NT2/D1 (cell line): ENCODE data around the gene HS6ST1.

Experiments used
- DNase-seq: peaks from one replicate; pipeline ENCODE4 v3.0.0-alpha.2; 2011; ENCODE audit warnings: low read depth, low spot score
- H3K27me3 ChIP-seq: 2 replicates; pipeline ENCODE4 v1.6.0; 2011; ENCODE audit warnings: mild to moderate bottlenecking; ENCODE audit not compliant: insufficient read length, insufficient read depth
- H3K36me3 ChIP-seq: 2 replicates; pipeline ENCODE4 v1.6.1; 2011; ENCODE audit warnings: mild to moderate bottlenecking, low read length, mixed read lengths; ENCODE audit not compliant: insufficient read depth, insufficient read length
- H3K4me1 ChIP-seq: 2 replicates; pipeline ENCODE4 v1.5.1; 2011; ENCODE audit not compliant: insufficient read depth, insufficient read length
- H3K4me3 ChIP-seq: 2 replicates; pipeline ENCODE4 v1.5.1; 2011; ENCODE audit warnings: low read depth; ENCODE audit not compliant: insufficient read length
- H3K9ac ChIP-seq: 2 replicates; pipeline ENCODE4 v1.6.0; 2011; ENCODE audit warnings: low read depth; ENCODE audit not compliant: insufficient read length
- H3K9me3 ChIP-seq: 2 replicates; pipeline ENCODE4 v1.5.1; 2011; ENCODE audit warnings: mild to moderate bottlenecking, low read length; ENCODE audit not compliant: insufficient read depth
- SUZ12 ChIP-seq: IDR thresholded peaks from 2 replicates; pipeline ENCODE4 v1.6.1; 2011; ENCODE audit not compliant: insufficient read length, insufficient read depth; ENCODE audit errors: extremely low read depth
- YY1 ChIP-seq: IDR thresholded peaks from 2 replicates; pipeline ENCODE4 v1.6.1; 2011; ENCODE audit not compliant: insufficient read length, insufficient read depth
- ZNF274 ChIP-seq: IDR thresholded peaks from 2 replicates; pipeline ENCODE4 v1.6.1; 2011; ENCODE audit warnings: mild to moderate bottlenecking, low read depth, low read length

Gene HS6ST1

DNA sequence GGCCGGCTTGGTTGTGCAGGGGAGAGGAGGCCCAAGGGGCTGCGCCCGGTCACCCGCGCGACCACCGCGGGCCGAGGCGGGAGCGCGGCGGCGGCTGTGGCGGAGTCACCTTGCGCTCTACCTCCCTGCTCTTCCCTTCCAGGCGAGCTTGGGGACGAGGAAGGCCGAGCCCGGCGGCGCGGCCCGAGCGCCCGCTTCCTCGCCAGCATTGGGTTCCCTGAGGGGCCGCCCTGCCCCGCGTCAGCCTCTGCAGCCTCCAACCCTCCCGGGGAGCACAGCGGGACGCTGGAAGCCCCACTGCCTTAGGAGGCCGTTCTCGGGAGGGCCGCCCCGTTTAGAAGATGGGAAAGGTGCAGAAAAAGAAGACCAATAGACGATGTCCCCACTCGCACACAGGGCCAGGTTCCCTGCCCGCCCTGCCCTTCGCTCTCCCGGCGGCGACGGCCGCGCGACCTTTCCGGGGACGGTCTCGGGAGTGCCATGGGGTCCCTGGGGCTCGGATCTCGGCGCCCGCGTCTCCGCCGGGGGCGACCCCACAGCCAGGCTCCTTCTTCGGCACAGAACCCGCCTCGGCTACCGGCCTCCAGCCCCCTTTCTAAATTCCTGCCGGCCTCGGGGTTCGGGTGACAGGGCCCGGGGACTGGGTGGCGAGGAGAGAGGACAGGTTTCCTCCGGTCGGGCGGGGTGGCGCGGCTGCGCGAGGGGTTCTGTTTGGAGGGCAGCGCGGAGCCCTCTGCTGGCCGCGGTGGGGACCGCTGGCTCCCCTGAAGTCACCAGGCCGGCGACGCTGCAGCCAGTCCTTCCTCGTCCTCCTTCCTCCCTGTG lies 85.5 kb downstream of the HS6ST1 start:
- DNase-seq = peak; percentile 77
- H3K36me3 ChIP-seq = no peaks in the 10 kb centered on the region
- H3K9me3 ChIP-seq = no peaks in the 10 kb centered on the region
- H3K4me1 ChIP-seq = peaks cover 5% of the 10 kb centered on the region
- peak overlapping the region; percentile 81 for H3K4me3 ChIP-seq
- peak overlapping the region; percentile 84 for H3K9ac ChIP-seq
- no peak for TF ChIP-seq YY1
- TF ChIP-seq SUZ12 = no peak
- no peak for TF ChIP-seq ZNF274
- H3K27me3 ChIP-seq = peaks cover 37% of the 10 kb centered on the region

DNA sequence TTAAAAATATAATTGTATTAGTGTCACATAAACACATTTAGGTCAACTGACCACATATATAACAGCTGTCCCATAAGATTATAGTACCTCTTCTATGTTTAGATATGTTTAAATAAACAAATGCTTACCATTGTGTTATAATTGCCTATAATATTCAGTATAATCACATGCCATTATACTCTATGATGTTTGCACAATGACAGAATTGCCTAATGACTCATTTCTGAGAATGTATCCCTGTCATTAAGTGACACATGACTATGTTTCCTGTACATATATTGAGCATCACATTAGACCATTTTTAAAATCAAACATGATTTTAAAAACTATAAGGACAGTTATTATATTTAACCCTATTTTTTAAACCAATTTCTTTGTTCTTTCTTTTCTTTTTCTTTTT lies 89.8 kb downstream of the HS6ST1 start:
- TF ChIP-seq SUZ12 (no peak), YY1 (no peak), ZNF274 (no peak)
- Histone ChIP-seq H3K4me1 (no peaks in the 10 kb centered on the region), H3K4me3 (no peak overlapping the region), H3K27me3 (peaks cover 25% of the 10 kb centered on the region), H3K36me3 (no peaks in the 10 kb centered on the region), H3K9ac (no peak overlapping the region), H3K9me3 (no peaks in the 10 kb centered on the region; the same call in 1 of the 2 replicates)
- DNase-seq = no peak

DNA sequence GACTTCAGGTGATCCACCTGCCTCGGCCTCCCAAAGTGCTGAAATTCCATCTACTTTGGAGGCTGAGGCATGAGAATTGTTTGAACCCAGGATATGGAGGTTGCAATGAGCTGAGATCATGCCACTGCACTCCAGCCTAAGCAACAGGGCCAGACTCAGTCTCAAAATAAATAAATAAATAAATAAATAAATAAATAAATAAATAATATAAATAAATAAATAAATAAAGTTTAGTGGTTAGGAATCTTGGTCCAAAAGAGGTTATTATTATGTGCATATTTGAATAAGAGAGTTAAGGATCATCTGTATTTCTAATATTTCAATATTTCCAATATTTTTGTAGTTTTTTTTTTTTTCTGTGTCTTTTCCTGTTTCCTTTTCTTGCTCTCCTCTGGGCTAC lies 90.8 kb downstream of the HS6ST1 start:
- Histone ChIP-seq H3K4me1 (no peaks in the 10 kb centered on the region), H3K36me3 (no peaks in the 10 kb centered on the region), H3K27me3 (peaks cover 16% of the 10 kb centered on the region), H3K4me3 (no peak overlapping the region), H3K9me3 (no peaks in the 10 kb centered on the region; the same call in 1 of the 2 replicates), H3K9ac (no peak overlapping the region)
- DNase-seq = no peak
- no peak for TF ChIP-seq ZNF274
- TF ChIP-seq SUZ12 = no peak
- TF ChIP-seq YY1 = no peak

DNA sequence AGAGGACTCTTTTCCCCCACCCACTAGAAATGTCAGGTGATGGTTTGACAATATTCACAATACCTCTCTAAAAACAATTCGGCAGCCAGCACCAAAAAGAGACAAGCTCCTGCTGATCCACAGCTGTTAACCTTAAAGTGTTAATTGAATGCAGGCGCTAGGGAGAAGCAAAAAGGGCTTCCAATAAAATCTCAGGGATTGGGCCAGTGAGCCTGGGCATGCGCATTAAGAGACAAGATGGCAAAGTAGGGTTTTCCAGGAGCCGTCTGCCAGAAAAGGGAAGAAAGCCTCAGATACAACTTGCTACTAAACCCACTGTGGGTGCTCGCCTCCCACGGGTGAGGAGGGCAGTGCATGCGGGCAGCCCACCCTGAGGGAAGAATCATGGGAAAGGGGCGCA lies 98.8 kb downstream of the HS6ST1 start:
- Histone ChIP-seq H3K4me1 (no peaks in the 10 kb centered on the region), H3K36me3 (no peaks in the 10 kb centered on the region), H3K4me3 (no peak overlapping the region), H3K27me3 (no peaks in the 10 kb centered on the region), H3K9me3 (no peaks in the 10 kb centered on the region), H3K9ac (no peak overlapping the region)
- no peak for TF ChIP-seq YY1
- no peak for TF ChIP-seq ZNF274
- TF ChIP-seq SUZ12 = no peak
- DNase-seq = no peak

DNA sequence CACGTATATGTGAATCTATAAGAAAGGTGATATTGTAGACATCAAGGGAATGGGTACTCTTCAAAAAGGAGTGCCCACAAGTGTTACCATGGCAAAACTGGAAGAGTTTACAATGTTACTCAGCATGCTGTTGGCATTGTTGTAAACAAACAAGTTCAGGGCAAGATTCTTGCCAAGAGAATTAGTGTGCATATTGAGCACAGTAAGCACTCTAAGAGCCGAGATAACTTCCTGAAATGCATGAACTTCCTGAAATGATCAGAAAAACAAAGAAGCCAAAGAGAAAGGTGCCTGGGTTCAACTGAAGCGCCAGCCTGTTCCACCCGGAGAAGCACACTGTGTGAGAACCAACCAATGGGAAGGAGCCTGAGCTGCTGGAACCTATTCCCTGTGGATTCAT lies 101.0 kb downstream of the HS6ST1 start:
- Histone ChIP-seq H3K27me3 (no peaks in the 10 kb centered on the region), H3K4me3 (no peak overlapping the region), H3K36me3 (no peaks in the 10 kb centered on the region), H3K9ac (no peak overlapping the region), H3K9me3 (no peaks in the 10 kb centered on the region), H3K4me1 (no peaks in the 10 kb centered on the region)
- DNase-seq = no peak
- TF ChIP-seq ZNF274 = no peak
- TF ChIP-seq YY1 = no peak
- no peak for TF ChIP-seq SUZ12

DNA sequence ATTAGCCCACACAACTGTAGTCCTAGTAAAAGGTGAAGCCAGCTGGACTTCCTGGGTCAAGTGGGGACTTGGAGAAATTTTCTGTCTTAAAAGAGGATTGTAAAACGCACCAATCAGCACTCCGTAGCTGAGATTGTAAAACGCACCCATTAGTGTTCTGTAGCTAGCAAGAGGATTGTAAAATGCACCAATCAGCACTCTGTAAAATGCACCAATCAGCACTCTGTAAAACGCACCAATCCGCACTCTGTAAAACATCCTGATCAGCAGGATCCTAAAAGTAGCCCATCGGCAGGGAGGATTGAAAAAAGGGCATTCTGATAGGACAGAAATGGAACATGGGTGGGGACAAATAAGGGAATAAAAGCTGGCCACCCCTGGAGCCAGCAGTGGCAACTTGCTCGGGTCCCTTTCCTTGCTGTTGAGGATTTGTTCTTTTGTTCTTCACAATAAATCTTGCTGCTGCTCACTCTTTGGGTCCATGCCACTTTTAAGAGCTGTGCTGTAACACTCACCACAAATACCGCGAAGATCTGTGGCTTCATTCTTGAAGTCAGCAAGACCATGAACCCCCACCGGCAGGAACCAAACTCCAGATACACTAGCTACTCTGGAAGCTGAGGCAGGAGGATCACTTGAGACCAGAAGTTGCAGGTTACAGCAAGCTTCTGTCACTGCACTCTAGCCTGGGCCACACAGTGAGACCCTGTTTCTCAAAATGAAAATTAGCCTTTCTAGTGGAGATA lies 102.6 kb downstream of the HS6ST1 start:
- H3K36me3 ChIP-seq = no peaks in the 10 kb centered on the region
- H3K9ac ChIP-seq = no peak overlapping the region

More for the DNA sequence above, 102.6 kb downstream of the HS6ST1 start:
- Histone ChIP-seq H3K9me3 (no peaks in the 10 kb centered on the region), H3K4me3 (no peak overlapping the region), H3K27me3 (no peaks in the 10 kb centered on the region), H3K4me1 (no peaks in the 10 kb centered on the region)
- no peak for TF ChIP-seq SUZ12
- TF ChIP-seq ZNF274 = no peak
- no peak for TF ChIP-seq YY1
- DNase-seq = no peak
